HG03280 (cell line): Measurements from ENCODE around the gene PIK3C2A.

Experiments used
- ATAC-seq: cut with Tn5 transposase; IDR thresholded peaks from one replicate; pipeline ENCODE4 v1.9.1; 2021; ENCODE audit warnings: mild to moderate bottlenecking, moderate library complexity; ENCODE audit not compliant: unreplicated experiment

PIK3C2A gene

GRCh38 chr11:17214338-17214737, 6.6 kb upstream of the PIK3C2A start:
- ATAC-seq: no peak

GRCh38 chr11:17211286-17211685, 3.5 kb upstream of the PIK3C2A start:
- ATAC-seq: no peak

- no peak for ATAC-seq
Observed at GRCh38 chr11:17209939-17210245, 2.1 kb upstream of the PIK3C2A start.

GRCh38 chr11:17208257-17208999, 642 bp upstream of the PIK3C2A start:
- ATAC-seq: peak; percentile 50

GRCh38 chr11:17206463-17206862, 1.3 kb downstream of the PIK3C2A start:
- no peak for ATAC-seq

- no peak for ATAC-seq
Observed at GRCh38 chr11:17197431-17197898, 10.3 kb downstream of the PIK3C2A start.

GRCh38 chr11:17188675-17189074, 19.1 kb downstream of the PIK3C2A start:
- ATAC-seq: no peak

GRCh38 chr11:17186932-17187692, 20.7 kb downstream of the PIK3C2A start:
- no peak for ATAC-seq

GRCh38 chr11:17185938-17186337, 21.8 kb downstream of the PIK3C2A start:
- ATAC-seq: no peak

GRCh38 chr11:17184882-17185587, 22.8 kb downstream of the PIK3C2A start:
- ATAC-seq: no peak

- ATAC-seq: no peak
Observed at GRCh38 chr11:17183836-17184235, 23.9 kb downstream of the PIK3C2A start.

GRCh38 chr11:17179970-17180369, 27.8 kb downstream of the PIK3C2A start:
- no peak for ATAC-seq

- no peak for ATAC-seq
Observed at GRCh38 chr11:17173332-17173731, 34.5 kb downstream of the PIK3C2A start.

GRCh38 chr11:17171916-17172315, 35.9 kb downstream of the PIK3C2A start:
- ATAC-seq: no peak

GRCh38 chr11:17171343-17171742, 36.4 kb downstream of the PIK3C2A start:
- ATAC-seq: no peak

GRCh38 chr11:17169876-17170275, 37.9 kb downstream of the PIK3C2A start:
- no peak for ATAC-seq

- ATAC-seq: no peak
Observed at GRCh38 chr11:17165247-17165890, 42.4 kb downstream of the PIK3C2A start.

- ATAC-seq: no peak
Observed at GRCh38 chr11:17164361-17165246, 43.2 kb downstream of the PIK3C2A start.

GRCh38 chr11:17163736-17164135, 44.0 kb downstream of the PIK3C2A start:
- no peak for ATAC-seq

- no peak for ATAC-seq
Observed at GRCh38 chr11:17163291-17163690, 44.5 kb downstream of the PIK3C2A start.
